AG04449 (cell line): ENCODE results near the gene MEGF11.

ENCODE experiments used
- CTCF ChIA-PET: fragments of 350-600 bp; formaldehyde crosslinking; extraction: SDS; loops from one replicate; lab custom pipeline; 2021; ENCODE audit warnings: antibody characterized with exemption; lab: Yijun Ruan, JAX
- POLR2A ChIA-PET: fragments of 400-600, 350-600 bp; formaldehyde crosslinking; extraction: SDS; loops from one replicate; lab custom pipeline; 2020; ENCODE audit warnings: antibody characterized with exemption, inconsistent platforms; lab: Yijun Ruan, JAX
- DNase-seq: peaks from one replicate; pipeline ENCODE4 v3.0.0-alpha.2; 2010; ENCODE audit warnings: low read depth, low spot score
- H3K4me3 ChIP-seq: 2 replicates; pipeline ENCODE4 v1.5.1; 2011; ENCODE audit warnings: low read depth, mild to moderate bottlenecking, control low read depth, low read length
- TF ChIP-seq, protein P1 (sequence below): IDR thresholded peaks from one replicate; pipeline ENCODE4 v1.5.1; 2011; ENCODE audit warnings: mild to moderate bottlenecking, moderate library complexity, low read length, control low read depth, inconsistent platforms; ENCODE audit not compliant: insufficient read depth; ENCODE audit errors: missing control alignments

The MEGF11 gene

GRCh38 chr15:66290007-66290406 lies 36.5 kb upstream of the MEGF11 start:
- ChIA-PET CTCF (interaction anchor here (0.9 kb wide), 2 partner anchors 39 to 214 kb away, joined by 3 read pairs; no protein-coding TSS in a partner anchor), POLR2A (no interaction called here)
- TF ChIP-seq, protein P1, sequence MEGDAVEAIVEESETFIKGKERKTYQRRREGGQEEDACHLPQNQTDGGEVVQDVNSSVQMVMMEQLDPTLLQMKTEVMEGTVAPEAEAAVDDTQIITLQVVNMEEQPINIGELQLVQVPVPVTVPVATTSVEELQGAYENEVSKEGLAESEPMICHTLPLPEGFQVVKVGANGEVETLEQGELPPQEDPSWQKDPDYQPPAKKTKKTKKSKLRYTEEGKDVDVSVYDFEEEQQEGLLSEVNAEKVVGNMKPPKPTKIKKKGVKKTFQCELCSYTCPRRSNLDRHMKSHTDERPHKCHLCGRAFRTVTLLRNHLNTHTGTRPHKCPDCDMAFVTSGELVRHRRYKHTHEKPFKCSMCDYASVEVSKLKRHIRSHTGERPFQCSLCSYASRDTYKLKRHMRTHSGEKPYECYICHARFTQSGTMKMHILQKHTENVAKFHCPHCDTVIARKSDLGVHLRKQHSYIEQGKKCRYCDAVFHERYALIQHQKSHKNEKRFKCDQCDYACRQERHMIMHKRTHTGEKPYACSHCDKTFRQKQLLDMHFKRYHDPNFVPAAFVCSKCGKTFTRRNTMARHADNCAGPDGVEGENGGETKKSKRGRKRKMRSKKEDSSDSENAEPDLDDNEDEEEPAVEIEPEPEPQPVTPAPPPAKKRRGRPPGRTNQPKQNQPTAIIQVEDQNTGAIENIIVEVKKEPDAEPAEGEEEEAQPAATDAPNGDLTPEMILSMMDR: no peak
- no peak overlapping the region for H3K4me3 ChIP-seq
- no peak for DNase-seq

DNA sequence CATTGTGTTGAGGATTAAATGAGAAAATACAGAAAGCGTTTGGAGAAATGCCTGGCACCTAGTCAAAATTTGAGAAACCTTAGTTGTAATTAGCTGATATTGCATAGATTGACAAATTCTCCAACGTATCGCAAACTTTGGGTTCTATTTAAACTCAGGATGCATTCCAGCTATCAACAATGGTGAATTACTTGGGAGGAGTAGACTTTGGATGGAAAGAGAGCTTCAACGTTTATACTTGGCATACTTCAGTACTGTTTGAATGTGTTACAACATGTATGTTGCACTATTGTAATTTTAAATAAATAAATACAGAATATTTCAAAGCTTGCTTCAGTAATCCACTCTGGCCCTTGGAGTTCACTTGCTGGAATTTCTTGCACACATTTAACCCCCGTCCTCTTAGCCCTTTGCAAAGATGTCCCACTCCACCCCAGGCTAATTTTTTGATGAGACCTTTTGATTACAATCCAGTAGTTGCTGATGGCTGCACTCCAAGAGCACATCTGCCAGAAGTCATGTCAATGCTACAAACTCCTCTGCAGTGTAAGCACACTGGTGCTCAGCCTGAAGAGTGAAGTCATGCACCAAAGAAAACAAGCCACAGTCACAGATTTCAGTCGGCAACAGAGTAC lies 35.1 kb upstream of the MEGF11 start:
- TF ChIP-seq, protein P1: no peak
- CTCF ChIA-PET: interaction anchor here (0.9 to 4.4 kb wide), 22 partner anchors 9 to 652 kb away, joined by 3 to 28 read pairs (median 4); partner anchors contain the start of gene RAB11A
- DNase-seq: no peak
- POLR2A ChIA-PET: no interaction called here
- H3K4me3 ChIP-seq: no peak overlapping the region

GRCh38 chr15:66288093-66288492 lies 34.5 kb upstream of the MEGF11 start:
- ChIA-PET CTCF (interaction anchor here (0.8 to 4.4 kb wide), 24 partner anchors 9 to 651 kb away, joined by 3 to 28 read pairs (median 4); partner anchors contain the start of gene RAB11A), POLR2A (no interaction called here)
- DNase-seq: no peak
- TF ChIP-seq, protein P1: no peak
- H3K4me3 ChIP-seq: no peak overlapping the region

DNA sequence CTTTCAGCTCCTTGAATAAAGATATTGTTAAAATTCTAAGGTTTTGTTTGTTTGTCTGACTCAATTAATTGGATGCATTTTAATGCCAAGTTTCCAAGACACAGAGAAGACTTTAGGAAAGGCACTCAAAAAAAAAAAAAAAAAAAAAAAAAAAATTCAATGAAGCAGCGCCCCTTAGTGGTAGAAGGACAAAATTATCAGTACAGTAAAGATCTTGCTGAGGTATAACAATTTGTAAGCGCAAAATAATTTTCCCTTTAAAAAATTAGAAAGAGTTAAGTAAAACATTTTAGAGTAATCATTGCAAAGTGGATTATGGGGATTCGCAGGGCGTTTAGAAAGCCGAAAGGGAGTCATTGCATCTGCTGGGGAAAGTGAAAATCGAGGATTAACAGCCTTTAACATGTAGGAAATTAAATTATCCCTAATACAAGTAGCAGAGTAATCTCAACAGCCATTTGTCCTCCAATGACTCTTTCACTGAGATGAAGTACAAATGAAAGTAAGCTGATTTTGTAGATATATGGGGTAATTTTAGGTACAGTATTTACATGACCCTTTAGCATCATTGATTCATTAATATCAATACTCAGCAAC lies 34.0 kb upstream of the MEGF11 start:
- no peak for DNase-seq
- H3K4me3 ChIP-seq: no peak overlapping the region
- CTCF ChIA-PET: interaction anchor here (0.6 to 4.4 kb wide), 23 partner anchors 10 to 649 kb away, joined by 3 to 28 read pairs (median 4); partner anchors contain the start of gene RAB11A
- POLR2A ChIA-PET: interaction anchor here (0.6 kb wide), 1 partner anchor 904 kb away, joined by 3 read pairs; no protein-coding TSS in a partner anchor
- TF ChIP-seq, protein P1: peak; percentile 22

DNA sequence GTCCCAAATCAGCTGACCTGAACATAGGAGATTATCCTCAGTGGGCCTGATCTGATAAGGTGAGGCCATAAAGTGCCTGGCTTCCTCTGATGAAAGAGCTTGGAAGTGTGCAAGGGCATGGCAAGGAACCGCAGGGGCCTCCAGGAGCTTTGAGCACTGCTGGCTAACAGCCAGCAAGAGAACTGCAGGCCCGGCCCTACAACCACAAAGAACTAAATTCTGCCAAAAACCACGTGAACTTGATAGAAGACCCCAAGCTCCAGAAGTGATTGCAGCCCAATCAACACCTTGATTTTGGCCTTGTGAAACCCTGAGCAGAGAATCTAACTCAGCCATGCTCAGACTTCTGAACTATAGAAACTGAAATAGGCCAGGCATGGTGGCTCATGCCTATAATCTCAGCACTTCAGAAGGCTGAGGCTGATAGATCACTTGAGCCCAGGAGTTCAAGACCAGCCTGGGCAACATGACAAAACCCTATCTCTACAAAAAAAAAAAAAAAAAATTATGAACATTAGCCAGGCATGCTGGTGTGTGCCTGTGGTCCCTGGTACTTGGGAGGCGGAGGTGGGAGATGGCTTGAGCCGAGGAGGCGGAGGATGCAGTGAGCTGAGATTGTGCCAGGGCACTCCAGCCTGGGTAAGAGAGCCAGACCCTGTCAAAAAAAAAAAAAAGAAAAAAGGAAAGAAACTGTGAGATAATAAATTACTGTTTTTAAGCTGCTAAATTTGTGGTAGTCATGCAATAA lies 32.2 kb upstream of the MEGF11 start:
- POLR2A ChIA-PET: no interaction called here
- no peak overlapping the region for H3K4me3 ChIP-seq
- CTCF ChIA-PET: interaction anchor here (0.6 to 4.4 kb wide), 8 partner anchors 9 to 637 kb away, joined by 3 to 18 read pairs (median 4); no protein-coding TSS in a partner anchor
- TF ChIP-seq, protein P1: no peak
- DNase-seq: no peak

- H3K4me3 ChIP-seq: no peak overlapping the region
- TF ChIP-seq, protein P1: no peak
- no peak for DNase-seq
- POLR2A ChIA-PET: no interaction called here
- CTCF ChIA-PET: interaction anchor here (0.7 to 1.6 kb wide), 3 partner anchors 9 to 368 kb away, joined by 3 to 4 read pairs (median 3); partner anchors contain the start of gene DIS3L
These were observed 30.7 kb upstream of the MEGF11 start for GRCh38 chr15:66284271-66284670.
